MCF 10A (cell line): ENCODE data around the gene ABTB1. TPM values are rescaled to one million over a fixed set of nuclear protein-coding genes. Genes with fewer than 3 reads are reported as not detected.

Experiments
- BruUV-seq: library from RNA; stranded (reverse); fragments of 400-500 nt; replicated peaks from 2 replicates; lab custom pipeline; 2021; lab: Mats Ljungman, UMichigan
- CTCF ChIA-PET: fragments of 300-600 bp; sonication (Branson Sonifier 250); formaldehyde crosslinking; extraction: SDS; loops from one replicate; lab custom pipeline; 2021; ENCODE audit warnings: antibody characterized with exemption, inconsistent platforms; lab: Yijun Ruan, JAX
- POLR2A ChIA-PET: fragments of 300-600, 350-650 bp; sonication (Branson Sonifier 250); formaldehyde crosslinking; extraction: SDS; loops from one replicate; lab custom pipeline; 2020; ENCODE audit warnings: antibody characterized with exemption, inconsistent platforms; lab: Yijun Ruan, JAX
- DNase-seq: peaks from one replicate; pipeline ENCODE4 v3.0.0-alpha.2; 2018; ENCODE audit not compliant: unreplicated experiment
- H3K27ac Mint-ChIP-seq: one replicate; pipeline ENCODE4 v1.8.0; 2022; ENCODE audit warnings: mild to moderate bottlenecking, low read depth, mixed read lengths; ENCODE audit not compliant: unreplicated experiment
- H3K27me3 Mint-ChIP-seq: one replicate; pipeline ENCODE4 v1.8.0; 2022; ENCODE audit warnings: mixed read lengths; ENCODE audit not compliant: insufficient read depth, unreplicated experiment
- H3K36me3 Mint-ChIP-seq: one replicate; pipeline ENCODE4 v1.8.0; 2022; ENCODE audit warnings: mild to moderate bottlenecking, moderate library complexity, mixed read lengths; ENCODE audit not compliant: insufficient read depth, unreplicated experiment
- H3K4me1 Mint-ChIP-seq: one replicate; pipeline ENCODE4 v1.8.0; 2022; ENCODE audit warnings: mixed read lengths; ENCODE audit not compliant: insufficient read depth, unreplicated experiment
- H3K4me3 Mint-ChIP-seq: one replicate; pipeline ENCODE4 v1.8.0; 2022; ENCODE audit warnings: mild to moderate bottlenecking, moderate library complexity, mixed read lengths; ENCODE audit not compliant: unreplicated experiment
- H3K9me3 Mint-ChIP-seq: one replicate; pipeline ENCODE4 v1.8.0; 2022; ENCODE audit warnings: mixed read lengths; ENCODE audit not compliant: unreplicated experiment
- CTCF ChIP-seq: fragments of 200-600 bp; IDR thresholded peaks from one replicate; pipeline ENCODE4 v1.8.0; 2022; ENCODE audit warnings: antibody characterized with exemption, mild to moderate bottlenecking; ENCODE audit not compliant: unreplicated experiment
- intact Hi-C: fragments of 100-400 bp; cut with micrococcal nuclease; formaldehyde crosslinking; loops from 2 replicates; pipeline ENCODE4 v1.14.1; 2022
- total RNA-seq: library from RNA; stranded (reverse); gene quantifications from 2 replicates; pipeline ENCODE4 v1.2.3, GENCODE V29; 2022

The ABTB1 gene
- total RNA-seq, 1 experiment from 2014 or later, result 9.7 TPM

- intact Hi-C loops, result no loop called here
- H3K4me1 Mint-ChIP-seq, result peaks cover 10% of the 10 kb centered on the region
Measured at GRCh38 chr3:127698691-127699415, 26.1 kb downstream of the ABTB1 start.

GRCh38 chr3:127699416-127700300 lies 26.9 kb downstream of the ABTB1 start:
- no peaks in the 10 kb centered on the region for H3K9me3 Mint-ChIP-seq
- BruUV-seq, result no TSS peak
- H3K27me3 Mint-ChIP-seq, result no peaks in the 10 kb centered on the region
- H3K27ac Mint-ChIP-seq, result no peak overlapping the region
- no peak for TF ChIP-seq CTCF
- intact Hi-C loops, result no loop called here
- ChIA-PET CTCF (interaction anchor here (0.6 to 1.4 kb wide), 7 partner anchors 15 to 1480 kb away, joined by 3 to 6 read pairs (median 3); no protein-coding TSS in a partner anchor), POLR2A (interaction anchor here (0.6 kb wide), 1 partner anchor 1247 kb away, joined by 3 read pairs; no protein-coding TSS in a partner anchor)
- H3K4me1 Mint-ChIP-seq, result peaks cover 10% of the 10 kb centered on the region
- H3K4me3 Mint-ChIP-seq, result no peak overlapping the region
- DNase-seq, result no peak
- peaks cover 13% of the 10 kb centered on the region for H3K36me3 Mint-ChIP-seq

More at GRCh38 chr3:127698691-127699415, 26.1 kb downstream of the ABTB1 start:
- no peaks in the 10 kb centered on the region for H3K9me3 Mint-ChIP-seq
- no TSS peak for BruUV-seq
- DNase-seq, result no peak
- ChIA-PET POLR2A (no interaction called here), CTCF (interaction anchor here (0.6 to 1.4 kb wide), 6 partner anchors 16 to 1481 kb away, joined by 3 to 6 read pairs (median 3); no protein-coding TSS in a partner anchor)
- H3K27ac Mint-ChIP-seq, result no peak overlapping the region
- H3K36me3 Mint-ChIP-seq, result peaks cover 14% of the 10 kb centered on the region
- no peaks in the 10 kb centered on the region for H3K27me3 Mint-ChIP-seq
- H3K4me3 Mint-ChIP-seq, result no peak overlapping the region
- no peak for TF ChIP-seq CTCF

- intact Hi-C loops, result no loop called here
- no peak for DNase-seq
- H3K4me3 Mint-ChIP-seq, result no peak overlapping the region
- ChIA-PET POLR2A (interaction anchor here (0.6 to 0.7 kb wide), 2 partner anchors 839 to 1246 kb away, joined by 3 read pairs; no protein-coding TSS in a partner anchor), CTCF (interaction anchor here (0.6 to 1.4 kb wide), 4 partner anchors 40 to 271 kb away, joined by 3 to 6 read pairs (median 4); no protein-coding TSS in a partner anchor)
- no peaks in the 10 kb centered on the region for H3K27me3 Mint-ChIP-seq
- peaks cover 10% of the 10 kb centered on the region for H3K4me1 Mint-ChIP-seq
- no peaks in the 10 kb centered on the region for H3K9me3 Mint-ChIP-seq
- no TSS peak for BruUV-seq
- no peak overlapping the region for H3K27ac Mint-ChIP-seq
- no peak for TF ChIP-seq CTCF
- H3K36me3 Mint-ChIP-seq, result peaks cover 13% of the 10 kb centered on the region
Measured at GRCh38 chr3:127700406-127700805, 27.7 kb downstream of the ABTB1 start.
